IMR-90 (cell line): ENCODE measurements around the gene SGTB.

Experiments used
- BHLHE40 ChIP-seq: fragments of 150-350 bp; IDR thresholded peaks from 2 replicates; pipeline ENCODE4 v1.6.1; 2016; ENCODE audit warnings: mild to moderate bottlenecking, low read depth, low read length
- CTCF ChIP-seq: conservative IDR thresholded peaks from 2 replicates; pipeline ENCODE4 v1.5.1; 2012; ENCODE audit warnings: mild to moderate bottlenecking, low read depth, low read length, improper control_type of control experiment
- MAFK ChIP-seq: IDR thresholded peaks from 2 replicates; pipeline ENCODE4 v1.6.1; 2012; ENCODE audit warnings: low read depth, low read length, improper control_type of control experiment
- MXI1 ChIP-seq: IDR thresholded peaks from 2 replicates; pipeline ENCODE4 v1.6.1; 2012; ENCODE audit warnings: low read depth, mild to moderate bottlenecking, low read length, moderate library complexity, borderline replicate concordance
- POLR2A ChIP-seq: IDR thresholded peaks from 2 replicates; pipeline ENCODE4 v1.6.1; 2012; ENCODE audit warnings: mild to moderate bottlenecking, low read depth, low read length

GRCh38 chr5:65739162-65739561 lies 17.3 kb upstream of the SGTB start:
- TF ChIP-seq POLR2A (no peak), CTCF (no peak), MAFK (no peak), MXI1 (no peak), BHLHE40 (no peak)
